ENCODE results near the gene CD99.
"Not testable (repeated sequence)": the region's sequence is repeated elsewhere in the genome, so short reads cannot be mapped to it uniquely, and the experiment has no call there.

Gene CD99

GRCh38 chrX:2732649-2733048 lies 41.6 kb downstream of the CD99 start:
- DNase-seq, result no peak

GRCh38 chrX:2733286-2733685 lies 42.2 kb downstream of the CD99 start:
- DNase-seq, result no peak

- DNase-seq, result no peak
Observed at GRCh38 chrX:2735270-2735669, 44.2 kb downstream of the CD99 start.

GRCh38 chrX:2740672-2741071 lies 49.6 kb downstream of the CD99 start:
- no peak for DNase-seq

GRCh38 chrX:2741386-2741785 lies 50.3 kb downstream of the CD99 start:
- no peak for DNase-seq

- not testable (repeated sequence) for DNase-seq
Observed at GRCh38 chrX:2746250-2746649, 55.2 kb downstream of the CD99 start.

GRCh38 chrX:2748171-2748814 lies 57.2 kb downstream of the CD99 start:
- no peak for DNase-seq

- no peak for DNase-seq
Observed at GRCh38 chrX:2748815-2749188, 57.7 kb downstream of the CD99 start.

- no peak for DNase-seq
Observed at GRCh38 chrX:2751291-2751690, 60.2 kb downstream of the CD99 start.

GRCh38 chrX:2751874-2752300 lies 60.8 kb downstream of the CD99 start, which contains the start of gene XG:
TSS of gene XG (plus strand) at chrX:2752040. CDS start at chrX:2752275, 235 bp downstream.
- DNase-seq, result not testable (repeated sequence)

GRCh38 chrX:2752441-2752840 lies 61.3 kb downstream of the CD99 start:
- DNase-seq, result not testable (repeated sequence)

GRCh38 chrX:2755163-2755715 lies 64.1 kb downstream of the CD99 start:
- DNase-seq, result not testable (repeated sequence)

GRCh38 chrX:2756548-2756947 lies 65.5 kb downstream of the CD99 start:
- no peak for DNase-seq

- DNase-seq, result no peak
Observed at GRCh38 chrX:2761246-2761645, 70.2 kb downstream of the CD99 start.

GRCh38 chrX:2762671-2763070 lies 71.6 kb downstream of the CD99 start:
- not testable (repeated sequence) for DNase-seq

- not testable (repeated sequence) for DNase-seq
Observed at GRCh38 chrX:2764766-2765548, 73.9 kb downstream of the CD99 start.

- no peak for DNase-seq
Observed at GRCh38 chrX:2765549-2765830, 74.4 kb downstream of the CD99 start.

GRCh38 chrX:2766906-2767305 lies 75.8 kb downstream of the CD99 start:
- no peak for DNase-seq

GRCh38 chrX:2767631-2768455 lies 76.7 kb downstream of the CD99 start:
- no peak for DNase-seq

GRCh38 chrX:2769615-2770014 lies 78.5 kb downstream of the CD99 start:
- no peak for DNase-seq

GRCh38 chrX:2773166-2774055 lies 82.3 kb downstream of the CD99 start:
- DNase-seq, result not testable (repeated sequence)

GRCh38 chrX:2774057-2774456 lies 83.0 kb downstream of the CD99 start:
- no peak for DNase-seq
